GM18868 (cell line): ENCODE results near the gene ZNF469.

Experiments
- ATAC-seq: cut with Tn5 transposase; IDR thresholded peaks from one replicate; pipeline ENCODE4 v1.9.1; 2021; ENCODE audit warnings: mild to moderate bottlenecking, moderate library complexity; ENCODE audit not compliant: unreplicated experiment

The ZNF469 gene

GRCh38 chr16:88382491-88383400 is at the start of gene ZNF469:
ZNF469 (plus strand) TSS chr16:88382959; CDS start chr16:88427471, 44,512 bp downstream.
- no peak for ATAC-seq

DNA sequence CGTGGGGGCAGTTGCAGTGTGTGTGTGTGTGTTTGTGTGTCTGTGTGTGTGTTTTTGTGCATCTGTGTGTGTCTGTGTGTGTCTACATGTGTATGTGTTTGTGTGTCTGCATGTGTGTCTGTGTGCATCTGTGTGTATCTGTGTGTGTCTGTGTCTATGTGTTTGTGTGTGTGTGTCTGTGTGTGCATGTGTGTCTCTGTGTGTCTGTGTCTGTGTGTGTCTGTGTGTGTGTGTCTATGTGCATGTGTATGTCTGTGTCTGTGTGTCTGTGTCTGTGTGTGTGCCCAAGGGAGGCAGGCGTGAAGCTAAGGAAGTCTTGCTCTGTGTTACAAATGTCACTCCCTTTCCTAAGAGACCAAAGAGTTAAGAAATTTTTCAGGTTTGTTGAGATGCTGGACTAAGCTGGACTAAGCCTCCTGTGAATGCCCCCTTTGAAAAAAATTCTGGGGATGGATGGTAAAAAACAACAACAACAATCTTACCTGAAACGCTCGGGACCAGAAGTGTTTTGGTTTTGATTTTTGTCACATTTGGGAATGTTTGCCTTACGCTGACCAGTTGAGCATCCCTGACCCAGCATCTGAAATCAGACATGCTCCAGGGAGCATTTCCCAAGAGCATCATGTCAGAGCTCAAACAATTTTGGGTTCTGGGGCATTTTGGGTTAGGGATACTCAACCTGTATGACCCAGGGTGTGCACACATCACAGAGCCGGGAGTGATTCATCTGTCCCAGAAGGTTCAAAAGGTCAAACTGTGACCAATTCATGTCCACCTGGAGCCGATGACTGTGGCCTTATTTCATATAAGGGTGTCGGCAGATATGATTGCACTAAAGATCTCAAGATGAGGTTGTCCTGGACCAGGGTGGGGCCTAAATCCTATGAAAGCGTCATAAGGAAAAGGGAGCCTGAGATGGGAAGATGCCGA is 48.6 kb upstream of the ZNF469 start:
- ATAC-seq = no peak

DNA sequence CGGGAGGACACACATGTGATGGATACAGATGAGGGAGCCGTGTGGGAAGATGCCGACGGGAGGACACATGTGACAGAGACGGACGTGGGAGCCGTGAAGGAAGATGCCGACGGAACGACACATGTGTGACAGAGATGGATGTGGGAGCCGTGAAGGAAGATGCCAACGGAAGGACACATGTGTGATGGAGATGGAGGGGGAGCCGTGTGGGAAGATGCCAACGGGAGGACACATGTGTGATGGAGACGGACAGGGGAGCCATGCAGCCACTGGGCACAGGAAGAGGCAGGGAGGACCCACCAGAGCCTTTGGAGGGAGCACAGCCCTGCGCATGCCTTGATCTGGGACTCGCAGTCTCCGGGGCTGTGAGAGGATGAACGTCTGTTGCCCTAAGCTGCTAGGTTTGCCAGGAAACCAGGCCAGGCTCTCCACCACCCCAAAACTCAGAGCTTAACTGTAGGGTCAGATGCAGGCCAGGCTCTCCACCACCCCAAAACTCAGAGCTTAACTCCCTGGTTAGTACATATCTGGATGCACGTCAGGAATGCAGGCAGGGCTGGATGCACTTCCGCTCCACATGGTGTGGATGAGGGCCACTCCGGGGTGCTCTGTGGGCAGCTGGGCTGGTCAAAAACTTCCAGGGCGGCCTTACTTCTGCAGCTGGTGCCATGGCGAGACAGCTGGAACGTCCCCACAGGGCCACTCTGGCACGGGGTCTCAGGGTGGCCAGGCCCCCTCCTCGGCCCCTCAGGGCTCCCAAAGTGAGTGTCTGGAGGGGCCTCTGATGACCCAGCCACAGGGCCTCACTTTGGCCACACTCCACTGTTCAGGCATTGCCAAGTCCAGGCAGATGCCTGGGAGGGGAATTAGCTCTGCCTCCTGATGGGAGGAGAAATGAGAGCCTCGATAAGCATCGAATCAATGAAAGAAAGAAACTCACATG is 47.7 kb upstream of the ZNF469 start:
- no peak for ATAC-seq

DNA sequence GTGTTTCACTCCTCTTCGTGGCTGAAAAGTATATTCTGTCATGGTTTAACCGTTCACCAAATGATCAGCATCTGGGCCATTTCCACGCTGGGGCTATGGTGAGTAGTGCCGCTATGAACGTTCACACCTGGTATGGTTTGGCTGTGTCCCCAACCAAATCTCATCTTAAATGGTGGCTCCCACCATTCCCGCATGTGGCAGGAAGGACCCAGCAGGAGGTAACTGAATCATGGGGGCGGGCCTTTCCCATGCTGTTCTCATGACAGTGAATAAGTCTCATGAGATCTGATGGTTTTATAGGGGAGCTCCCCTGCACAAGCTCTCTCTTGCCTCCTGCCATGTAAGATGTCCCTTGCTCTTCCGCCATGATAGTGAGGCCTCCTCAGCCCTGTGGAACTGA is 45.7 kb upstream of the ZNF469 start:
- ATAC-seq = no peak

- no peak for ATAC-seq
Observed at GRCh38 chr16:88337538-88337937, 45.2 kb upstream of the ZNF469 start.

- no peak for ATAC-seq
Observed at GRCh38 chr16:88338111-88338510, 44.6 kb upstream of the ZNF469 start.

DNA sequence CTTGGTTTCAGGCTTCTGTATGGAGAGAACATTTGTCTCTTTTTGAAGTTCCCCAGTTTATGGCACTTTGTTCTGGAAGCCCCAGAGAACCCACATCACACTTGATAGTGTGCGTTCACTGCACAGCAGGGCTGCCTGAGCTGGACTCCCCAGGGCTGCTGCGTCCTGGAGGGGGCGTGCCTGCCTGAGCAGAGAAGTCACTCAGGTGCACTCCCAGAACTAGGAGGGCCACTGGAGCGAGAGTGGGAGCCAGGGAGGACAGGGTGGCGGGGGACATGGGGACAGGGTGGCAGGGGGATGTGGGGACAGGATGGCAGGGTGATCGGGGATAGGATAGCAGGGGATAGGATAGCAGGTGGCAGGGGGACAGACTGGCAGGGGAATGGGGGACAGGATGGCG is 43.9 kb upstream of the ZNF469 start:
- no peak for ATAC-seq

GRCh38 chr16:88339930-88340754 is 42.6 kb upstream of the ZNF469 start:
- no peak for ATAC-seq

DNA sequence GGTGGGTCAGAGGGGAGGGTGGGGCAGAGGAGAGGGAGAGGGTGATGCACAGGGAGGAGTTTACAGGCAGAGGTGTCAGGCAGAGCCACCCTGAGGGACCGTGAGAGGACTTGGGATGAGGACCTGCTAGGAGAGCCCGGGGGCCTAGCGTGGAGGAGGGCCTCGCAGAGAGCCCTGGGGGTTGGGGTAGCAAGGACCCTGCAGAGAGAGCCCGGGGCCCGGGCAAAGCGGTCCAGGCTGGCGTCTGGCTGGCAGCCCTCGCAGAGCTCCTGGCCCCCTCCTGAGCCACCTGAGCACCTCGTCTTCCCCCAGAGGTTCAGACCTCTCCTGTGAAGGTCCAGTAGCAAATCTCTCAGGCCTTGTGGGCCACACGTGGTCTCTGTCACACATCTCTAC is 42.0 kb upstream of the ZNF469 start:
- ATAC-seq = no peak

- no peak for ATAC-seq
Observed at GRCh38 chr16:88341551-88342290, 41.0 kb upstream of the ZNF469 start.

DNA sequence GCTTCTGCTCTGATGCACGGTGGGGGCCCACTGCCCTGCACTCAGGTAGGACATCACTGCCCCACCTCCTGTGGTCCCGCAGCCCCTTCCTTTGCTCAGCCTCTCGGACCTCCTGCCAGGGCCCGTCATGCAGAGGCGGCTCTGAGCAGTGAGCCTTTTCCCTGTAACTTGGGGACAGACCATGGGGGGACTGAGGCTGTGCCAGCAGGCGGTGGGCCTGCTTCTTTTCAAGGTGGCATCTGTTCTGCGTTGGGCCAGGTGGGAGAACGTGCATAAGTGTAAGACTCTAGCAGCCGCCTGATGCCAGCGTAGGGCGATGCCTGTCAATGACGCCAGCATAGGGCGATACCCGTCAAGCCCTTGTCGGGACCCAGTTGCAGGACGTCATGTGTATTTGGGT is 40.3 kb upstream of the ZNF469 start:
- no peak for ATAC-seq

DNA sequence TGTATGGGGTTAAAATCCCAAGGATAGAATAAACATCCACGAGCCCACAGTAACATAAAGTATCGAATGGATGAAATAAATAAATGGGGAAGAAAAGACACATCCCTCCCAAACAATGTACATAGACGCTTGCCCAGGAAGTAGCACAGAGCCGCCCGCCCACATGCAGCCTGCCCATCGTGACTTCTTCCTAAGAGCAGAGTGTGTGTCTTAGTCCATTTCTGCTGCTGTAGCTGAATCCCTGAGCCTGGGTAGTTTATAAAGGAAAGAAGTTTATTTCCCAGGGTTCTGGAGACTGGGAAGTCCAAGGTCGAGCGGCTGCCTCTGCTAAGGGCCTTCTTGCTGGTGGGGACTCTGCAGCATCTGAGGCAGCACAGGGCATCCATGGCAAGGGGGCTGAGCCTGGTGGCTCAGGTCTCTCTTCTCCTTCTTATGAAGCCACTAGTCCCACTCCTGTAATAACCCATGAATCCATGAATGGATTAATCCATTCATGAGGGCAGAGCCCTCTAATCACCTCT is 39.4 kb upstream of the ZNF469 start:
- ATAC-seq = no peak

DNA sequence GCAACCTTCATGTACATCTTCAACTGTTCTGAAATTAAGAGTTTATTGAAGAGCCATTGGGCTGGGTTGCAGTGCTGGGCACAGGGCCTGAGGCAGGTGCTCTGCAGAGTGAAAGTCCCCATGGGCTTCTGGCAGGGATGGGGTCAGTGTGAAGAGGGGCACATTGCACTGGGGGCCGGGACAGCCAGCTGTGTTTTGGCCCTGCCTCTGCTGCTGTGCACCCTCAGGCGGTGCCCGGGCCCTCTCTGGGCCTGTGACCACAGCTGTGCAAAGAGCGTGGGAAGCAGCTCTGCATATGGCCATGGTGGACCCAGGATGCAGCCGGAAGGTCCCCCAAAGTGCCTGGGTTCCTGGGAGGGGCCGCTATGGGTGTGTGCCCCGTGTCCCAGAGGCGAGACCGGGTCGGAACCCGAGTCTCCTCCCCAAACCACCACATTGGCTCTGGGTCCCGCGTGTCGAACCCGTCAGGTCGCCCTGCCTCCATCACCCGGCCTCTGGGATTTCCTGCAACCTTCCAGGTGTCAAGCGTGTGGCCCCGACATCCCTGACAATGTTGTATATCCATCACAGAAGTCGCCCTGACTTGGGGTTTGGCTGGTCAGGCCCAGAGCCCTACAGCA is 38.2 kb upstream of the ZNF469 start:
- ATAC-seq = no peak

- ATAC-seq = no peak
Observed at GRCh38 chr16:88345031-88345720, 37.6 kb upstream of the ZNF469 start.

GRCh38 chr16:88345721-88346560 is 36.8 kb upstream of the ZNF469 start:
- no peak for ATAC-seq

DNA sequence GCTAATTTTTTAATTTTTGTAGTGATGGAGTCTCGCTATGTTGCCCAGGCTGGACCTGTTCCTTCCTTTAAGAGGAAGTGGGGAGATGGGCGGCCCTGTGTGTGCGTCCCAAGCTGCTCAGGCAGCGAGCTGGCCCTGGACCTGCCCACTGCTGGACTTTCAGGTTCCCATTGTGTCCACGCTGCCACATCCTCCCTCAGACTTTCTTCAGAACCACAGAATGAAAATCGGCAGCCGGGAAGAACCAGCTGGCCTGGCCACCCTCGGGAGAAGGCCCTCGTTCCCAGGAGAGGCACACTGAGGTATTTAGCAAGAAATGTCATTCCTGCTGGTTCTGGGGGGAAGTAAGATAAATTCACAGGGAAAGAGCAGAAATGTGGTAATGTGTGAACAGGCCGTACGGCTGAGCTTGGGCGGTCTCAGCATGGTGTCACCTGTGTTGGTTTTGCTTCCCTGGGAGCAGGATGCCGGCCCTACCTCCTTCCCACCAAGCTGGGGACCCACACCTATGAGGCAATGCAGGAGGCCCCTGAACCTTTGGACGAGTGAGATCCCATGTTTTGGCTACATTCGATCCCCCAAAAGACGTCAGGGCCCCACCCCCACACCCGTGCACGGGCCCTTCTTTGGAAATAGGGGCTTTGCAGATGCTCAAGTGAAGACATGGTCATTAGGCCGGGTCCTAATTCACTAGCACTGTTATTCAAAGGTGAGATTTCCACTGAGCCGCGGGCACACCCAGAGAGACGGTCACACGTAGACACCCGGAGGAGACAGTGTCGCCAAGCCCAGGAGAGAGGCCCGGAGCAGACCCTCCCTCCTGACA is 35.9 kb upstream of the ZNF469 start:
- no peak for ATAC-seq
